GM21528 (cell line): Measurements from ENCODE around the gene PTH1R.

Experiments
- ATAC-seq: cut with Tn5 transposase; IDR thresholded peaks from one replicate; pipeline ENCODE4 v1.9.1; 2021; ENCODE audit warnings: mild to moderate bottlenecking, moderate library complexity; ENCODE audit not compliant: unreplicated experiment, low FRiP score

The PTH1R gene

GRCh38 chr3:46849045-46849631, 28.4 kb upstream of the PTH1R start:
- no peak for ATAC-seq

- ATAC-seq: no peak
Observed at GRCh38 chr3:46849686-46850467, 27.6 kb upstream of the PTH1R start.

GRCh38 chr3:46850468-46850779, 27.1 kb upstream of the PTH1R start:
- ATAC-seq: no peak

- no peak for ATAC-seq
Observed at GRCh38 chr3:46851364-46852333, 25.9 kb upstream of the PTH1R start.

DNA sequence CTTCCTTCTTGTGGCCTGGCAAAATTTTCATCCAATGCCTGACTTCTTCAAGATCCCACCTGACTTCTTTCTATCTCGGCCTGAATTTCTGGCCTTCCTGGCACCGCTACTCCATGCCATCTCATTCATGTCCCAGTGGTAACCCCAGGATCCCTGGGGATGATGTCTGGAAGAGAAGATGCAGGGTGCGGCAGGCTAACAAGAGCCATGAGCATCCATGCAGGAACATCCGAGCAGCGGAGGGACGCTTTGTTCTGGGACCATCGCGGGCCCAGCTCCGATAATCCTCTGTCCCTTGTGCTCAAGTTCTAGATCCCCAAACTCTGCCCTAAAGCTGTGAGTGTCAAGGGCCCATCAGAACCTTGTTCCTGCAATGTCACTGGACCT, 25.2 kb upstream of the PTH1R start:
- no peak for ATAC-seq

DNA sequence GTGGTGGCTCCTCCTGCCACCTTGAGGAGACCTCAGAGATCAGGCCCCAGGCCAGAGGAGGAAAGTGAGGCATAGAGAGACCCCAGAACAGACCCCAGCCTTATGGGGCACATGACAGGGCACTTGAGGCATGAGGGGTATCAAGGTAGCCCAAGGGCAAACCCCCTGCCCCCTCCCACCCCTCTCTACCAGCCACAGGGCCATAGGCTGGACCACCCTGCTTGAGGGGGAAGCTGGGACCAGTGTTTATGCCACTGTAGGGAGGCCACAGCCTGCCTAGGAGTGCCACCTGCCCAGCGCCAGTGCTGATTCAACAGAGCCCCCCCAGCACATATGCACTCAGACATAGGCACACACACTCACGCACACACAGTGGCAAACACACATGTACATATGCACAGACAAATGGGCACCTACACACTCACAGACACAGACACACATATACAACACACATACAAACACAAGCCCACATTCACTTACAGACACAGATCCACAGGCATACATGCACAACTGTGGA, 24.6 kb upstream of the PTH1R start:
- no peak for ATAC-seq

DNA sequence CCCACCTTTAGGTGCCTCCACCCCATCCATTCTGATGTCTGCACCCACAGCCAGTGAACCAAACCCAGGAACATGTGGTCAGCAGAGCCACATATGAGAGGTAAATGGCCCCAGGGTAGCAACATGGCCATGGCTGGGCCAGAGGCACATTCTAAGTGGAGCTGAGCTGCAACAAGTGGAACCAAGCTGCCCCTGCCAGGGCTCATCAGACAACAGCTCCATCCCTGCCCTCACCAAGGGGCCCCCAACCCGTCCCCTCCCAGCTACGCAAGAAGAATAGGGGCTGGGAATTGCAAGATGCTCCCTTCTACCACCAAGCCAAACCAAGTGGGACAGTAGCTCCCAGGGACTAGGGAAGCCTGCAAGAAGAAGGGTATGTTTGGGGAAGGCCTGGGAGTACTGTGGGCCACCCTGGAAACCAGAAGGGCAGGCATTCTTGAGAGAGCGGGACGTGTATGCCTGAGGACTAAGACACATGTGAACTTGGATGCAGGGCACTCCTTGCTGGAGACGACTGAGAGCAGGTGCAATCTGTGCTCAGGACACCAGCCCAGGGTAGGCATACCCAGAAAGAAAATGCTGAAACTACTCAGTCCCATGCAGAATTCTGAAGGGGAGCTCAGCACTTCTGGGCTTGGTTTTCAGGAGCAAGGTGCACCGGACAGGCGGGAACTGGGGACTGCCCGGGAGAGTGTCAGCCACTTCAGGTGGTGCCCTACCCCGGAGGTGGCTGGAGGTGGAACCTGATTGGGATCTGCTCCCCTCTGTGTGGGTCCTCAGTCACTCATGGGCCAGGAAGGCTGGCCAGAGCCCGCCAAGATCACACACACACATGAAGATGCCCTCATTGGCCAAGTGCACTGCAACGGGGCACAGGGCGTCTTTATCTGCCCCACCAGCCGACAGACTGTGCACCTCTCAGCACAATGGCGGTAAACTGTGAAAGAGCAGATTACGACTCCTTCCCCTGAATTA, 23.8 kb upstream of the PTH1R start:
- ATAC-seq: no peak

- no peak for ATAC-seq
Observed at GRCh38 chr3:46854555-46854991, 22.9 kb upstream of the PTH1R start.

- ATAC-seq: no peak
Observed at GRCh38 chr3:46856576-46857471, 20.7 kb upstream of the PTH1R start.

DNA sequence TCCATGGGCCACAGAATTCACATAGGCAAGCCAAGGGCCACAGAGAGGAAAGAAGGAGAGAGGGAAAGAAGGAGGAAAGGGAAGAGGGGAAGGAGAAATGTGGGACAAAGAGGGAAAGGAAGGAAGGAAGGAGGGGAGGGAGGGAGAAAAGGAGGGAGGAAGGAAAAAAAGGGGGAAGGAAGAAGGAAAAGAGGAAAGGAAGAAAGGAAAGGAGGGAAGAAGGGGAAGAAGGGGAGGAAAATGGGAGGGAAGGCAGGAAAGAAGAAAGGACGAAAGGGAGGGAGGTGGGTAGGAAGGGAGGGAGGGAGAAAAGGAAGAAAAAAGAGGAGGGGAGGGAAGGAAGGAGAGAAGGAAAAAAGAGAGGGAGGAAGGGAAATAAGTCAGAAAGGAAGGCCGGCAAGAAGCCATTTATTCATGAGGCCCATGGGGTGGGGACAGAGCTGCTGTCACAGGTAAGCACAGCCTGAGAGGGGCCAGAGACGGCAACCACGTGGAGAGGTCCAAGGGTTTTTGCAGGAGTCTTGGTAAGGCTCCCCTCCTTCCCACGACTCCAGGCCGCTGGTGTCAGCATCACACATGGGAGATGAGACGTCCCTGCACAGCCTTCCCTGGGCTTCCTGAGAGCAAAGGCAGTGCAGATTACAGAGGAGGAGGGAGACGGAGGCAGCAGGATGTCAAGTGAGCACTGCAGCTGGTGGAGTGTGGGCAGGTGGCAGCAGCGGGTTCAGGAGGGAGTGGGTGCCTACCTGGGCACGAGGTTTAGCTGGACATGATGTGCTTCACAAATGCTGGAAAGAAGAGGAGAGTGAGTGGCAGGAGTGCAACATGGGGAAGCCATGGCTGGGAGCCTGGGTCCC, 19.8 kb upstream of the PTH1R start:
- ATAC-seq: no peak

- ATAC-seq: no peak
Observed at GRCh38 chr3:46858456-46858855, 19.1 kb upstream of the PTH1R start.

- no peak for ATAC-seq
Observed at GRCh38 chr3:46859001-46859710, 18.4 kb upstream of the PTH1R start.

DNA sequence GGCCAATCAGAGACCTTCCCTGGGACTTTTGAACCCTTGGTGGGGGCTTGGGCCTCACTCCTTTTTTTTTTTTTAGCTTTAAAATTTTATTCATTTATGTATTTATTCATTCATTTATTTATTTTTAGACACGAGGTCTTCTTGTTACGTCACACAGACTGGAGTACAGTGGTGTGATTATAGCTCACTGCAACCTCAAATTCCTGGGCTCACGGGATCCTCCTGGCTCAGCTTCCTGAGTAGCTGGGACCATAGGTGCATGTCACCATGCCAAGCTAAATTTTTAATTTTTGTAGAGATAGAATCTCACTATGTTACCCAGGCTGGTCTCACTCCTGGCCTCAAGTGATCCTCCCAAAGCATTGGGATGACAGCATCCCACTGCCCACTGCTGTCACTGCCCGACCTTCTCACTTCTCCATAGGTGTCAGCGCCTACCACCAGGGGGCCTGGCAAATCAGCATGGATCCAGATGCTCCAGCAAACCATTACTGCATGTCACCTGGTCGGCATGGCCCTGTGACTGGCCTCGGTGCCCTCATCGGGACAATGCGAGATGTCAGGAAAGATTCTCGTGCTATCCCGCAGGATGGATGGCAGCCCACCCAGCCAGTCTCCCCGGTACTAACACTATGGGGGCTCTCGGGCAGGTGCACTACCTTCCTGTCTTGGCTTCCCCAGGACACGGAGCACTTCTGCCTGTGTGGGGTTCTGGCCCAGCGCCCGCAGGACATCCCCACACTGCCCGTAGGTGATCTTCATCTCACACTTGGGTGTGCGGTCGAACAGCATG, 17.3 kb upstream of the PTH1R start:
- no peak for ATAC-seq

DNA sequence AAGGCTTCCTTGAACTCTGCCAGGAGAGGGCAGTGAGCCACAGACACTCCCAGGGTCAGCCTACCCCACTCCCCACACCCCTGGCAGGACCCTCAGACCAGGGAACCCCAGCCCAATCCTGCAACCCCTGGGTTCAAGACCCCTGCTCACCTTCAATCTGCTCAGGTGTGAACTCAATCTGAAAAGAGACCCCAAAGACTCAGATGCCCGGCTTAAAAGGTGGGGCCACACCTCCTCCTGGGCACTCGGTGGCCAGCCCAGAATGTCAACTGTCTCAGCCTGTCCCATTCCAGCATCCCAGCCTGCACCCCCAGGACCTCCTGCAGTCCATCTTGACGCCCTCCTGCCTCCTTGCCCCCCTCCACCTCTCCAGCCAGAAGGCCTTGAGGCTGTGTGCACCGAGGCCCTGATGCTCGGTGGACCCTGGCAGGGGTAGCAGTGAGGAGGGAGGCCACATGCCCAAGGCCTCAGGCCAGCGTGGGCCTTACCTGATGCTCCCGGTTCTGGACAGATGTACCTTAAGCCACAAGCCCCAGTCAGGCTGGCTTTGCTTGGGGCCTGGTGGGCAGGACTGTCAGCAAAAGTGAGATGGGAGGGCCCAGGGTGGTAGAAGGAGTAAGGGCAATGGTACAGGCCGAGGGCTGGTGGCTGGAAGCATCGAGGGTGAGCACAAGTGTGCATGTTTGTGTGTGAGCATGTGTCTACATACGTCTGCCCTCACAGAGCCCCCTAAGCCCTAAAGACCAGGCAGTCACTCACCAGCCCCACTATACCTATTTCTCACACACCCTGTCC, 16.5 kb upstream of the PTH1R start:
- ATAC-seq: no peak

DNA sequence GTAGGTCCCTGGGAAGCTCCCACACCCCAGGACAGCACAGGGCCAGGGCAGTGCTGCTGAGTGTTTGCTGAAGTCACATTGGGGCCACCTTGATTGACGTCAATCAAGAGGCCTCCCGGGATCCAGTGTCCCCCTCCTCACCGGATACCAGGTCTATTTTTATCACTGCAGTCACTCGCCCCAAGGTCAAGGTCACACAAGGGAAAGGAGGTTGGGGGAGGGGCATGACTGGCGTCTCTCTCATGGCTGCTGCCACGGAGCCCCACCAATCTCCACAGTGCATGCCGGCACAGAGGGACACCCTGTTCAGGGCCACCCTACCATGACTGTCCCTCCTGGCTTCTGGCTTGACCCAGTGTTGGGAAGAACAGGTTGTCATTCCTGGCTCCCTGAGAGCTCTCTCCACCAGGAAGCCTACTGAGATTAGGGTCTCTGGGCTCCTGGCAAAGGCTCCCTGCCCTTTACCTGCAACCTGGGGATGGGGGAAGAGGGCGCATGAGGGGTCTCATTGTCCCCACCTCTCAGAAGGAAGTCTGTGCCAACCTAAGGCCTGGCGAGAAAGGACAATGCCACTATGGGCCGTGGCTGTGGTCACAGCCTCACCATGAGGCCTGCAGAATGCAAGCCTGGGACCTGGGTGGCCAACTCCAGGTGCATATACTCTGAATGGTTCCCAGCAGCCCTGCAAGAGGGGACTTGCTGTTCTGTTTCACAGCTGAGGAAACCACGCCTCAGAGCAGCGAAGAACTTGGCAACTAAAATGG, 15.7 kb upstream of the PTH1R start:
- no peak for ATAC-seq
